GM12891 (cell line): ENCODE measurements around the gene GPR107.

Experiments used
- POLR2A ChIP-seq: IDR thresholded peaks from 2 replicates; pipeline ENCODE4 v1.6.1; 2011; ENCODE audit warnings: low read depth, low read length, control low read depth
- POLR2AphosphoS5 ChIP-seq: IDR thresholded peaks from 2 replicates; pipeline ENCODE4 v1.6.1; 2011; ENCODE audit warnings: low read depth, low read length, control low read depth
- POU2F2 ChIP-seq: IDR thresholded peaks from 2 replicates; pipeline ENCODE4 v1.6.1; 2011; ENCODE audit warnings: low read depth, mild to moderate bottlenecking, control low read depth, low read length, moderate library complexity
- TAF1 ChIP-seq: IDR thresholded peaks from 2 replicates; pipeline ENCODE4 v1.6.1; 2011; ENCODE audit warnings: low read depth, low read length, control low read depth

- TF ChIP-seq POLR2AphosphoS5 = no peak
- no peak for TF ChIP-seq POU2F2
- TF ChIP-seq TAF1 = no peak
- peak; percentile 57; the same call in 1 of the 2 replicates for TF ChIP-seq POLR2A
Observed at GRCh38 chr9:130026583-130027340, 26.9 kb upstream of the GPR107 start.
